COLO829 (cell line): Measurements from ENCODE around the gene SLC25A21.

Experiments used
- DNase-seq: peaks from one replicate; pipeline ENCODE4 v3.0.0; 2012; ENCODE audit warnings: low spot score

SLC25A21 gene

DNA sequence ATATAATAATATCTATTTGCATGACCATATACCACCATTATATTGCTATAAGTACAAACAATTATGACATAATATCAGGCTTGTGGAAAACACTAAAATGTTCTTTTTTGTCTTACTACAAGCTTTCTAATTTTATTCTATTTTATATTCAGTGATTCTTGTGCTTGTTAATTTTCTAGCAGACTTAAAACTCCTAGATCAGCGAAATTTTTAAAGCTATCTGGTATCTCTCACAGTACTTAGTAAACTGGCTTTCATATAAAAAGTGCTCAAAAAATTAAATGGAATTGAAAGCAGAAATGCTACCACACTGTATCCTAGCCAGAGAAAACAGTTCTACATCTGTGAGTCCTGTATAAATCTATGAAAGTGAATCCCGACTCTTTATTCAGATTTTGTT lies 405.4 kb downstream of the SLC25A21 start:
- DNase-seq: no peak

DNA sequence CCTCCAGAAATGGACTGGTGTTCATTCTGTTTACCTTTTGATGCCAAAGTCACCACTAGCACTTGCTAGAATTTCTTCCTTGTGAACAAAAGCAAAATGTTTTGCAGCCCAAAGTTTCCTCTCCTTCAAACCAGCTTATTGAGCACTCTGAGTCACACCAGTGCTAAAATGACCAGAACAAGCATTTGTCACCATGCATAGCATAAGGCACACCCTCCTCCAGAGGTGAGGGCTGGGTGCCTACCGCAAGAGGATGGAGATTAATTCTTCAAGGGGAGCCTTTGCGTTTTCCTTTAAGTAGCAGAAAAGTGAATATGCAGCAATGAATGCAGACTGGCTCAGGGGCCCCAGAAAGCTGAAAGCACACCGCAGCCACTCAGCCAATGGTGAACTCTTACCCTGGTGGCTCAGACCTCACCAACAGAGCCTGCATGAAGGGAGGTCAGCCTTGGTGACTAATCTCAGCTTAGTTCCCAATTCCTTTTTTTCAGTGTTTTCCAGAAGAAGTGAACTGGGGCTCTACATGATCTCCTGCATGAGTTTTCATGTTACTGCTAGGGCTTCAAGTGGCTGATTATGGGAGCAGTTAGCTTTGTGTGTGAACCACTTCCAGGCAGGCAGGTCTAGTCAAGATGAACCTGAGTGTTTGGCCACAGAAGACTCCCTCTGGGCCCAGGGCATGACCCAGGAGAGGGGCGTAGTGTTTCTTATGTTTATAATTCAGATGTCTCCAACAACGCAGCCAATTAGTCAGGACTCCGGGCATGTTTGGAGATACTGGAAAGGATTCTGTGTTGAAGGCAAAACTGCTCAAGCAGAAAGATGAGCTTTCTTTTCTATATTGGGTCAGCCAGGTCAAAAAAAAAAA lies 414.4 kb downstream of the SLC25A21 start:
- no peak for DNase-seq

- DNase-seq: no peak
Observed at GRCh38 chr14:36756226-36756625, 416.2 kb downstream of the SLC25A21 start.

GRCh38 chr14:36755756-36756155 lies 416.6 kb downstream of the SLC25A21 start:
- no peak for DNase-seq

DNA sequence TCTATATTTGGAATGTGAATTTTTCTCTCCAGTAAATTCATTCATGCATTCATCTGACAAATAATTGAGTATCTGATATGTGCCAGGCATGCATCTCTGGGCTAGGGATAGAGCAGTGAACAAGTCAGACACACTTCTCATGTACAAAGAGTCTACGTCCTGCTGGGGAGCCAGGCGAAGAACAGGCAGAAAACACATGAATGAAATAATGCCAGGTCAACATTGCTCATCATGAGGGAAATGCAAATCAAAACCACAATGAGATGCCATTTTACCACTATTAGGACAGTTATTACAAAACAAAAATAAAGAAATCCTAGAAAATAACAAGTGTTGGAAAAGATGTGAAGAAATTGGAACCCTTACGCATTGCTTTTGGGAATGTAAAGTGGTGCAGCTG lies 420.5 kb downstream of the SLC25A21 start:
- no peak for DNase-seq

- DNase-seq: no peak
Observed at GRCh38 chr14:36751106-36751505, 421.3 kb downstream of the SLC25A21 start.

DNA sequence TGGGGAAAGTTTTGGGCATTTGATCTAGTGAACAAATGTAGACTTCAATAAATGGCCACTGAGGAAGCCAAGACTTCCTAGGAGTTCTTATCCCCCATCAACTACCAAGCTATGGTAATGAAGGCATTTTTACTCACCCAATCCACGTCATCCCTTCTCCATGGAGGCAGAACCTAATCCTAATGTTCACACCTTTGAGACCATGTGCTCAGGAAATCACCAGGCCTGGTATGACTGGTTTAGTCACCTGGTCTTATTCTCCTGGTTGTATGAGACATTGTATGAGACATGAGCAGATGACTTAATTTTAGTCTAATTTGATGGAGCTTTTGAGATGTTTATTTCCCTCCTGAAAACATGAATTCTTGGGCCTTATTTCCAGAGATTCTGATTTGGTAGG lies 422.2 kb downstream of the SLC25A21 start:
- DNase-seq: no peak

DNA sequence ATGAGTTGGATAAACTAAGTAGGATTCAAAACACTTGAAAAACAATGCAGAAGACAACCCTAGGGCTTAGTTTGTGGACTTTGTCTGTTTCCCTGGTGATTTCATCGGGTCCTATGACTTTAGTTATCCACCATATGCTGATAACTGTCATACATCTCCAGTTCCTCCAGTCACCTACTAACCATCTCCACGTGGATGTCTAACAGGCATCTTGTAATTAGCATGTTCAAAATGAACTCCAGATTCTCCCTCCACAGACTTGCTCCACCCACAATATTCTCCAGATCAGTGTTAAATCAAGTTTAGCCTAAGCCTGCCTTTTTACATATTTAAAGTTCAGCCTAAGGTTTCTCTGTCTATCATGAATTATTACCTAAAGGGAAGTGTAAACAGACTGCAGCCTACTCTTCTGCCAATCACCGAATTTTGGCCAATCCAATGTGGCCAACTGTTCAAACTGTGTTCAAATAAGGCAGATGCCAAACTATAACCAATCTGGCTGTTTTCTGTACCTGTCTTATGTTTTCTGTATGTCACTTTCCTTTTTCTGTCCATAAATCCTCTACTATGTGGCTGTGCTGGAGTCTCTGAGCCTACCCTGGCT lies 423.7 kb downstream of the SLC25A21 start:
- DNase-seq: no peak

GRCh38 chr14:36747411-36748184 lies 424.8 kb downstream of the SLC25A21 start:
- DNase-seq: peak; percentile 27

GRCh38 chr14:36746872-36747271 lies 425.5 kb downstream of the SLC25A21 start:
- no peak for DNase-seq

- DNase-seq: no peak
Observed at GRCh38 chr14:36741858-36742257, 430.5 kb downstream of the SLC25A21 start.

DNA sequence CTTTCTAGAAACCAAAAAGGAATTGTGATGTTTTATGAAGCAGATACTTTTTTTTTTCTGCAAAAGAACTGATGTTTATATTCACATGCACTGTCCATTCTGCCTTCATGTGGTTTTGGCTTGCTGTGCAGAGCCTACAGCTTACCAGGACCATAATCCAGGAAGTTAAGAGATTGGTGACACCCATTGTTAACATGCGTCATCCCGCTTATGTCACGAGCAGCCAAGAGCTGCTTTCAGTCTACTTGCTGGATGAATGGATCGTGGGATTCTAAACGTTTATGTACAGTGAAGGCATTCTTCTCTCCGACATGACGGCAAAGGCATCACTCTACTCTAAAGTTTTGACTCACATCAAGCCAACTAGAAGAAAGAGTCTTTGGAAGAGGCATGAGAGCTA lies 434.1 kb downstream of the SLC25A21 start:
- DNase-seq: peak; percentile 12

- no peak for DNase-seq
Observed at GRCh38 chr14:36726128-36726527, 446.3 kb downstream of the SLC25A21 start.

DNA sequence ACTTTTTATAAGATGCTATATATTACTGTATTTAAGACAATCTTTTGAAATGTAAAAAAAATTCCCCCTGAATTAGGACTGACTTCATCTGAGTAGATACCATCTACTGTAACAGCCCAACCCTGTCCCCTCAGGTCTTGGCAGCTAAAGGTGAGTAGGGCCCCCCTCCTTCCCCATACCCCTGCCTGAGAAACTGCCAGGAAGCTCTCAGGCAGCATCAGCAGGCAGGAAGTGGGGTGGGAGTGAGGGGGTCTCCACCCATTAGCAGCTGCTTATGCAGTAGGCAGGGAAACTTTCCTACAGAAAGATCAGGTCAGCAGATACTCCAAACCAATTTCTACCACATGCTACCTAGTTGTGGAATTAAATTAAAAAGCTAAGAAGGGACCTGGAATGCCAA lies 448.2 kb downstream of the SLC25A21 start:
- no peak for DNase-seq

- no peak for DNase-seq
Observed at GRCh38 chr14:36723530-36723929, 448.9 kb downstream of the SLC25A21 start.

GRCh38 chr14:36721877-36722276 lies 450.5 kb downstream of the SLC25A21 start:
- no peak for DNase-seq

DNA sequence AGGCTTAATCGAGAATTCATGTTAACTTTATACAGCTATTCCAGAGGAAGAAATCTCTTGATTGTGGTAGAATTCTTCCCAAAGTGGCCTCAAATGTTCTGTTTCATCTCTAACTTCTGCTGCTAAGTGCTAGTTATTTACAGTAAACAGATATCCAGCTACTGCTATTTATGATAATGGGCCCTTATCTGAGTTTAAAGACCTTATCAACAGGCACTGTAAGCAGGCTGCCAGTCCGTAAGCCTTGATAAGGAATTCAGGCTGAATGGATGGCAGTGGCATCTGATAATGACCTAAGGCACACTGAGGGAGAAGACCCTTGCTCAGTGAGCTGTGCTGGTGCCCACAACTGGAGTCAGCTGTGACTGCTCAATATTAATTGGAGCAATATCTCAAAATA lies 451.7 kb downstream of the SLC25A21 start:
- DNase-seq: no peak

DNA sequence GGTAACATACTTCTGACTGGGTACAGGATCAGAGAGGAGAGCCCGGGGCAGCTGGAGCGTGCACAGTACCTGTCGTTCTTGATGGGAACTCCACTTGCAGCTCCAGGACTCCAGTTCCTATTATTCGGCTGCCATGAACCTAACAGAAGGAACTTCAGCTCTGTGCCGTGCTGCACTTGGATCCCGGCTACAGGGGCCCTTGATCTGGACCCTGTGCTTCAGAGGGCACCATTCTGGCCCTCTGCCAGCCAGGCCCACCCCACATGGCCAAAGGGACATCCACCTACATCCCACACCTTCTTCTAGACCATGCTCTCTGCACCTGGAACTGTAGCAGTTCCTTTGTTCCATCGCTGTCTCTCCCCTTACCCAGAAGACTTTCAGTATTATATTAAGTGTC lies 452.6 kb downstream of the SLC25A21 start:
- DNase-seq: no peak

DNA sequence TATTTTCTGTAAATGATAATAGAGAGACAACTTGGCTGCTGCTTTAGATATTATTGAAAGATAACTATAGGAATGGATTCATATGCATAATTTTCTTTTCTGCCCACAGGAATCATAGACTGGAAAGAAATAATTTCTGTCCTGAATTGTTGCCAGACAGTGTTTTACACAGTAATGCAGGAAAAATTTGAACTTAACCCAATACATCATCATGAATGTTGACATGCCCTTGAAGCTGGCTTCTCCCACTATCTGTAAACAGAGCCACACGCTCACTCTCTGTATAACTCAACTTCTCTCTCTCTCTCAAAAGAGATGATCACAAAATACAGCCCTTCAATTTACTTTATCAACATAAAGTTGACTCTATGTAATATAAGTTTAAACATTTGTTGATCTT lies 454.2 kb downstream of the SLC25A21 start:
- DNase-seq: no peak

DNA sequence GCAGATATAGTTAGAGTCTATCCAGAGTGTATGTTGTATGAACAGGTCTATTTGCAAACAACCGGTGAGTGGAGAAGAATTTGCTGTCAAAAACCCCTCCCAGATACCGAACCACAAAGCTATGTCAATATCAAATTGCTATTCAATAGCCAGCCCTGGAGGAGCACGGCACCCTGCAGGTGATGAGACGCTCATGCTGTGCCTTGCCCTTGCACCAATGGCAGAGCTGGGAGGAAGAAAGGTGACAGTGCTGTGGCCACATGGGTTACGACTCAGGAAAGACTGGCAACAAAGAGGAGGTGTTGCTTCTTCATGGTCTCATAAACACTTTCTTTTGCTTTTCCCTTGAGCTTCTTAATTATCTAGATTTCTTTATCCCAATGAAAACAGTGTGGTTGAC lies 455.0 kb downstream of the SLC25A21 start:
- no peak for DNase-seq

GRCh38 chr14:36716614-36717184 lies 455.7 kb downstream of the SLC25A21 start:
- DNase-seq: no peak

DNA sequence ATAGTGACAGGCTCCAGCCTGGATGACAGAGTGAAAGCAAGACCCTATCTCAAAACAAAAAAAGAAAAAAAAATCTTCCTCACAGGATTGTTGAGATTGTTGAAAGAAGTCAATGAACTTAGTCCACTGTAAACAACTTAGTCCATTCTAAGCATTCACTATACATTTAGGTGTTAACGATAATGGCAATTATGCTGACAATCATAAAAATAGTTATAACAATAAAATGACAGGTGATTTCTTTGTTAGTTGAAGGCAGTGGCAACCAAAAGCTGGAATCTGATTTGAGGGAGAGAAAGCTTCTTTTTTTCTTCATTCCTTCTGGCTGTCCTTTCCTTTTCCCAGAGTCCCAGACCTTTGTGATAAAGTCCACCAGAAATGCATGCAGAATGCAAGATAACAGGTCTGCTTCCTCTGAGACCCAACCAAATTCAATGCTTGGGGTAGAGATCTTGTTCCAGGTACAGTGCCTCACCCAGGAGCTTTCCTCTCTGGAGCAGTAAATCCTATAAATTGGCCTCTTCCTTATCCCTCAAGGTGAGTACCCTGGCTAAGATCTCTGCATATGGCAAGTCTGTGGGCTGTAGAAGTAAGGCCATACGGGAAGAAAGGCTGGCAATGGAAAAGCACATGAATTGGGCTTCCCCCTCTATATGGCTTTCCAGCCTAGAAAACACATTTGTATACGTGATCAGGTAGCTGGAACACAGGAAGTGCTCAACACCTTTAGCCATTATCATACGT lies 458.3 kb downstream of the SLC25A21 start:
- no peak for DNase-seq
